ENCODE measurements around the gene DLG2. TPM values are rescaled to one million over a fixed set of nuclear protein-coding genes. Genes with fewer than 3 reads are reported as not detected.

DLG2 gene
- total RNA-seq, 4 donors from 2014 or later, result 37.9 to 71.5 (median 44.9) TPM

DNA sequence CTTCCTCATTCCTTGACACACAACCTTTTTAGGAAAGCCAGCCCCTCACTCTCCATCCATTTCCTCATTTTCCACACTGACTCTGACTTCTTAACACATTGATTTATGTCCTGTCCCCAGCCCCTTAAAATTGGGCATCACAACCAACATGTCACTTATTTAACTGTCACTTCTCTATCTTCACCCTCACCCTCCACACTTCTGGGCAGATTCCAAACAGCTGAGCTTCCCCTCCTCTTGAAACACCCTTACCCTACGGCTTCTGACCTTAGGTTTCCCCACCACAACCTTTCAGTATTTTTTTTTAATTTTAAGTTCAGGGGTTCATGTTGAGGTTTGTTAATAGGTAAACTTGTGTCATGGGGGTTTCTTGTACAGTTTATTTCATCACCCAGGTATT, 696.3 kb downstream of the DLG2 start:
- no peaks in the 10 kb centered on the region for H3K4me1 ChIP-seq
- no peaks in the 10 kb centered on the region for H3K9me3 ChIP-seq
- no peaks in the 10 kb centered on the region for H3K36me3 ChIP-seq
- WGBS, result 81% methylated on average over 1 of the region's 1 CpG
- no peak for DNase-seq (ENCODE audit: low spot score in 2 of 2)
- no peak for TF ChIP-seq EP300 (IDR thresholded peaks at IDR 0.05)
- no peak for TF ChIP-seq POLR2AphosphoS5 (IDR thresholded peaks at IDR 0.05)
- TF ChIP-seq CTCF (IDR thresholded peaks at IDR 0.05), result no peak
- no peak for TF ChIP-seq POLR2A (IDR thresholded peaks at IDR 0.05)
- H3K4me3 ChIP-seq, result no peak overlapping the region
- H3K27me3 ChIP-seq, result no peaks in the 10 kb centered on the region
- no peak overlapping the region for H3K27ac ChIP-seq

GRCh38 chr11:84929738-84930137, 697.4 kb downstream of the DLG2 start:
- H3K27ac ChIP-seq, result no peak overlapping the region
- WGBS, result 88% methylated on average over 2 of the region's 2 CpGs
- H3K4me1 ChIP-seq, result no peaks in the 10 kb centered on the region
- TF ChIP-seq POLR2A (IDR thresholded peaks at IDR 0.05) (no peak), POLR2AphosphoS5 (IDR thresholded peaks at IDR 0.05) (no peak), EP300 (IDR thresholded peaks at IDR 0.05) (no peak), CTCF (IDR thresholded peaks at IDR 0.05) (no peak)
- no peaks in the 10 kb centered on the region for H3K27me3 ChIP-seq
- no peak for DNase-seq (ENCODE audit: low spot score in 2 of 2)
- H3K36me3 ChIP-seq, result no peaks in the 10 kb centered on the region
- no peak overlapping the region for H3K4me3 ChIP-seq
- H3K9me3 ChIP-seq, result no peaks in the 10 kb centered on the region

DNA sequence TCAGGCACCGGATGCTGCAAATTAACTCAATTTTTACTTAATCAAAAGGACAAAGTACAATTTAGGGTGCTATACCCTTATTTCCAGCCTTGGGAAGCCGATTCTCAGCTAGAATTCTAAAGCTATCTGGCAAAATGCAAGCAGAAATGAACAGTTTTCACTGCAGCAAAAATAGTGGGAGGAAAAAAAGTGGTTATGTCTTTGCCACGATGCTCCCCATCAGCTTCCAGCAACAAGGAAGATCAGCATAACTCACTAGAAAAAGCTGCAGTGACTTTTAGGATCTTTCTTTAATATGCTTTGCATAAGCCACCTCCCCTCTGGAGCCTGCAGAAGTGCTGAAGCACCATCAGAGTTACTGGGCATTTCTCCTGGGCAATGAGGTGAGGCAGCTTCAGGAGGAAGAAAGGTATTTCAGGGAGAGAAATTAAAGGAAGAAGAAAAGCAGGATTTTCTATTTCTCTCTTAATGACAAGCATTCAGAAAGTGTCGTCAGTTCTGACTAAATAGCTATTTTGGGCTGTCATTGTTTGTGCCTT, 702.9 kb downstream of the DLG2 start:
- Histone ChIP-seq H3K9me3 (no peaks in the 10 kb centered on the region), H3K4me3 (no peak overlapping the region), H3K36me3 (no peaks in the 10 kb centered on the region), H3K27ac (no peak overlapping the region), H3K4me1 (peaks cover 7% of the 10 kb centered on the region), H3K27me3 (no peaks in the 10 kb centered on the region)
- TF ChIP-seq POLR2AphosphoS5 (IDR thresholded peaks at IDR 0.05), result no peak
- TF ChIP-seq EP300 (IDR thresholded peaks at IDR 0.05), result no peak
- TF ChIP-seq POLR2A (IDR thresholded peaks at IDR 0.05), result no peak
- no peak for TF ChIP-seq CTCF (IDR thresholded peaks at IDR 0.05)
- DNase-seq (ENCODE audit: low spot score in 2 of 2), result no peak
- 30% methylated on average over 4 of the region's 4 CpGs for WGBS

DNA sequence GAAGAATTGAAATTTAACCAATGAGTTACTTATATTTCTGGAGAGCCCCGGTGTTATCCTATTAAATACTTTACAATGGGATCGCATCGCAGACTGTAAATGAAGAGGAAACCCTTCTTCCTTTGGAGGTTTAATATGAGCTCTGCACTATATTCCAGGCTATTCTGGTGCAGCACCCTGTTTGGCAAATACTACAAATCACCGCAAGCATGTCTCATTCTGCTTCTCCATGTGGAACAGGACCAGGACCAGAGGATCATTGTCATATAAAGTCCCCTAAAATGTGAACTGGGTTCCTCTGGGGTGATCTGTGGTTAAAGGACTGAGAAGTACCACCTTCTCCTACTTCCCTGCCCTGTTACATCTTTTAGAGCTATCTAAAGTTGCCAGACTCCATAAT, 703.7 kb downstream of the DLG2 start:
- Histone ChIP-seq H3K4me3 (no peak overlapping the region), H3K27ac (no peak overlapping the region), H3K36me3 (no peaks in the 10 kb centered on the region), H3K27me3 (no peaks in the 10 kb centered on the region), H3K9me3 (no peaks in the 10 kb centered on the region), H3K4me1 (peaks cover 7% of the 10 kb centered on the region)
- WGBS, result 78% methylated on average over 4 of the region's 4 CpGs
- TF ChIP-seq CTCF (IDR thresholded peaks at IDR 0.05), result no peak
- no peak for TF ChIP-seq EP300 (IDR thresholded peaks at IDR 0.05)
- TF ChIP-seq POLR2AphosphoS5 (IDR thresholded peaks at IDR 0.05), result no peak
- TF ChIP-seq POLR2A (IDR thresholded peaks at IDR 0.05), result no peak
- no peak for DNase-seq (ENCODE audit: low spot score in 2 of 2)

GRCh38 chr11:84922836-84923235, 704.3 kb downstream of the DLG2 start:
- DNase-seq (ENCODE audit: low spot score in 2 of 2), result no peak
- 18% methylated on average over 13 of the region's 13 CpGs for WGBS

More at GRCh38 chr11:84922836-84923235, 704.3 kb downstream of the DLG2 start:
- Histone ChIP-seq H3K9me3 (no peaks in the 10 kb centered on the region), H3K4me1 (peaks cover 7% of the 10 kb centered on the region), H3K27ac (no peak overlapping the region), H3K27me3 (no peaks in the 10 kb centered on the region), H3K4me3 (no peak overlapping the region), H3K36me3 (no peaks in the 10 kb centered on the region)
- no peak for TF ChIP-seq CTCF (IDR thresholded peaks at IDR 0.05)
- TF ChIP-seq POLR2A (IDR thresholded peaks at IDR 0.05), result no peak
- no peak for TF ChIP-seq POLR2AphosphoS5 (IDR thresholded peaks at IDR 0.05)
- TF ChIP-seq EP300 (IDR thresholded peaks at IDR 0.05), result no peak

All from suprapubic skin (tissue), 4 donors.